ENCODE measurements around the gene ETS1.

Gene ETS1

DNA sequence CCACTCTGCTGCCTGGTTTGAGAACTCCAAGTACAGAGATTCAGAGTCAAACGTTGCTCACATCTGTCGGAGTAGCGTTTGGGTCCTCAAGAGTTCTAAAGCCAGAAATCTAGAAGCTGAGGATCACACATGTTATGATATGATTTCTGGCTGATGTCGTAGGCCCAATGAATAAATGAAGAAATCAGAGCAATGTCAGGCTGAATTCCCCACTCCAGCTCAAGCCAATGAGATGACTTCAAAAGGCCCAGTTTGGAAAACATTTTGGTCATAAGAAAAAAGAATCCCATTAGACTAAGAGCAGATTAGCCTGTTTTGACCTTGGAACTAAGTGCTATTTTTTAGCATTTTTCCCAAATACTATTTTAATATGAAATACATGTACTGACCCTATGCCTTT lies 106.7 kb downstream of the ETS1 start:
- DNase-seq: no peak

- no peak for DNase-seq
Measured at GRCh38 chr11:128480066-128480465, 107.3 kb downstream of the ETS1 start.

GRCh38 chr11:128479144-128479543 lies 108.2 kb downstream of the ETS1 start:
- no peak for DNase-seq

GRCh38 chr11:128478305-128478704 lies 109.1 kb downstream of the ETS1 start:
- DNase-seq: no peak

- DNase-seq: no peak
Measured at GRCh38 chr11:128477811-128478210, 109.5 kb downstream of the ETS1 start.

GRCh38 chr11:128477278-128477677 lies 110.1 kb downstream of the ETS1 start:
- DNase-seq: no peak

DNA sequence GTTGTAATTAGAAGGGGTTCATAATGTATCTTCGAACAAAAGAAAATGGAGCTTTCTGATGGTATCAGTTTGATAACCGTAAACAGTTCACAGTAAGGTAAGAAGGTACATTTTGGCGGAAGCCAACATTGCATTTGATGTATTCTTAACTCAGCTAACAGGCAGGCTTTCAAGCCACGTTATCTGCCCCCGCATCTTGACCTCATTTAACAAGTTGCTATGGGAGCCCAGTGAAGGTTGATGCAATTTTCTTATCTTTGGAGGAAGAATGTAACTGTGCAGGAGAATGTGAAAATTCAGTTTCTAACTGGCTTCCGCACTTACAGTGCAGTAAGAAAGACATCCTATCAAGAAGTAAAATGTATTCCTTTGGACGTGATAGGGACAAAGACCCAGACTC lies 110.6 kb downstream of the ETS1 start:
- no peak for DNase-seq

- no peak for DNase-seq
Measured at GRCh38 chr11:128476049-128476448, 111.3 kb downstream of the ETS1 start.

DNA sequence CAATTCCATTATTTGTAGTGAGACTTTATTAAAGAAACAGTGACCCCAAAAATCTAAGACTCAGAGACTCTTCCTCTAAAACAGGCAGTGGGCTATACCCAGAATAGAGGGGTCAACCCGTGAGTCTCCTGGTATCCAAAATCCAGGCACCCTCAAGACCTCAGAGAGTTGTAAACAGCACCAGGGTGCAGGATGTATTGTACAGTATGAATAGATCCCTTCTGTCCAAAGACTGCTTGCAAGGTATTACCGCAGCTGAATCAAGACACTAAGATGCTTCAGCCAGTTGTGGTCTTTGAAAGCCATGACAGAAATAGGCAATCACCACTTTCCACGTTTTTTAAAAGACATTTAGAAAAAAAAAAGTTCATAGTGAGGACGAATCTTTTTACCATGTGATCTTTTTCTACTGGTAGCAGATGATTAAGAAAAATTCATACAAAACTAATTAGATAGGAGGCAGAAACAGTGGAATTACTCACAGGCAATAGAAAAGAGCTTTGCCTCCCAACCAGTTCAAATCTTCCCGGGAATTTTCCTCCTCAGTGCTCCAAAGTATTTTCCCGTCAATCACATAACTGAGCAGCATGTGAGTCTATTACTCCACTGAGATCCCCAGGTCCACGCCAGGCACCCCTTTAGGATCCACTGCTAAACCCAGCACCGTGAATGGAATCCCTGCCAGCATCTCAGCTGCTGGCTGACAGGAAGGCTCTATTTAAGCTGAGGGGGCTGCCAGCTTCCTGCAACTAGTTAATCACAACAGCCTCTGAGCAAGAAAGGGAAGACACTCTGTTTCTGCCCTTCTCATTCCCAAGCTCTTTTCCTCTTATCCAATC lies 113.1 kb downstream of the ETS1 start:
- DNase-seq: no peak

DNA sequence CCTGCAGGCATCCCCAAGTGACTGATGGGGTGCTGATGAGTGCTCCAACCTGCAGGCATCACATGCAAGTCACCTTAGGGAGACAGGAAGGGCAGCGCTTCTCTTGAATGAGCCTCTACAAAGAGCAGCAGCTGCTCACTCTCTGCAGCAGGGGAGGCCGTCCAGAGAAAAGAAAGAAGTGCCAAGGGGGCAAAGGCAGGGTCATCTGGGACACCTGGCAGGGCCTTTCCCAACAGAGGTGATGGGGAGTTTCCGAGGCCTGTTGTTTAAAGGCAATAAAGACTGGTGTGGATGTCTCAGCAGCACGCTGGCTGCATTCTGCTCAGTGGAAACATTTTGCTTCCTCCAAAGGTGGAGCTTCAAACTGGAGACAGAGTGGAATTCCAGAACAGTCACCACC lies 113.7 kb downstream of the ETS1 start:
- DNase-seq: no peak

GRCh38 chr11:128472128-128473089 lies 114.9 kb downstream of the ETS1 start:
- no peak for DNase-seq

DNA sequence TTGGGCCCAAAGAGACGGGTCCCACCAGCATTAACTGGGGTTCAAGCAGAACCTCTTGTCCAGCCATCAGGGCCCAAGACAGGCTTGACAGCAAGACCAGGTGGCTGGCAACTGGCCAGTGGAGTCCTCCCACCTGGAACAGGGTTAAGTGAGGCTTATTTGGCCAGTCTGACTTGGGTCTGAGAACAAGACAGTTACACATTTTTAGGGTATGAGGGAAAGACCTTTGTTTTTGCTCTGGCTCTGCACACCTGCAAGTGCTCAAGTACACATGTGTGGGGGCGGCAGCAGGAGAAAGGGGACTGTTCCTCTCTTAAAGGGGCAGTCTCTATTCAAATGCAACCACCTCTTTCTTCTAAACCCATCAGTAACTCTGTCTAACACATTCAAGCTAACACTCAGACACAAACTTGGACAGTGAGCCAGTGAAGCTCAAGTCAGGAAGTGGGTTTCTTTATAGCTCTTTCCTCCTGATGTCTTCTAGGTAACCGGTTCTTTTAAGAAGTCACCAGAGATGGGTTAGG lies 116.2 kb downstream of the ETS1 start:
- no peak for DNase-seq

DNA sequence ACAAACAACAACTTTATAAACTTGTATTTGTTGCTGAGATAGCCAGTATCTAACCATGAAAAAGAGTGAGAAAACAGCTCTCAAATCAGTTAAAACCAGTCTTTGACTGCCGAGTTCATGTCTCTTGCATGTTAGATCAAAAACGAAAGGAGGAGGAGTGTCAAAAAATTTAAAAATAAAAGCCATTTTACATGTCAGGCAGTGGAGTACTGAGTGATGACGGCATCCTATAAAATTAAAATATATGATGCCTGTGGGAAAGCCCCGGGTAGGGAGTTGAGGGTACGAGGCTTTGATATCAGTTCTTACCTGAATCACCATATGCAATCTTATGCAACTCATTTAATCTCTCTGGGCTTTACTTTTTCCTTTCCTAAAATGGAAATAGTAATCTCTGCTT lies 117.3 kb downstream of the ETS1 start:
- no peak for DNase-seq

GRCh38 chr11:128469220-128469619 lies 118.1 kb downstream of the ETS1 start:
- DNase-seq: no peak

DNA sequence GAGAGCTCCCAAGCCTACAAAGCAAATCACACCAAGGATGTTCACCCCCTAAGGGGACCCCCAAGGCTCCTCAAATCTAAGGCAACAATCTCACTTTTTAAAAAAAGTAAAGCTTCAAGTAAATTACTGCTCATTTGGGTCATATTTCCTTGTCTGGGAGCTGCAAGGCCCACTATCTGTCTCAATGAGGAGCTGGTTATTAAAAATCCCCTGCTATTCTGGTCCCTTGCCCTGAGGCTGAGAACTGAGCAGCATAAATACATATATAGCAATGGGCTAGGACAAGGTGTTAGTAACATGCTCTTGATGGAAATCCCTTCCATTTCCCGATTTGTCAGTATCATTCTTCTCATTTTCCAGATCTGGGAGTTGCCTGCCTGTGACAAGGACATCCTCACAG lies 119.2 kb downstream of the ETS1 start:
- no peak for DNase-seq

DNA sequence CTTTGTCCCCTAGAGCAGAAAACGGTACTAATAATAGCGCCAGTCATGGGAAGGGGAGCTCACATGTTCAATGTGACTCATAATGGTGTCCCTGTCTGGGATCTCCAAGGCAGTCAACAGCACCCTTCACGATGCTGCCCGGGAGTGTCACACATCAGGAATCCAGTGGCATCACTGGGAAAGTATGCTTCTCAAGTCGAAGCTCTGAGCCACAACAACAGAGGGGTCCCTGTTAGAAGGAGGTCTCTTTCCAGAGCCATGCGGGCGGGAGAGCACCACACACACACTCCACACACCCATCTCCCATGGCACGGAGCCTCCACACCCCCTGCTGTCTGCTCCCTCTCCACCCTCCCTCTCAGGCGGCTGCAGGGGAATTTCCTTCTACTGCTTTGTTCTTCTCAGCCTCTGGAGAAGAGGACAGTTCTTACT lies 119.7 kb downstream of the ETS1 start:
- no peak for DNase-seq

DNA sequence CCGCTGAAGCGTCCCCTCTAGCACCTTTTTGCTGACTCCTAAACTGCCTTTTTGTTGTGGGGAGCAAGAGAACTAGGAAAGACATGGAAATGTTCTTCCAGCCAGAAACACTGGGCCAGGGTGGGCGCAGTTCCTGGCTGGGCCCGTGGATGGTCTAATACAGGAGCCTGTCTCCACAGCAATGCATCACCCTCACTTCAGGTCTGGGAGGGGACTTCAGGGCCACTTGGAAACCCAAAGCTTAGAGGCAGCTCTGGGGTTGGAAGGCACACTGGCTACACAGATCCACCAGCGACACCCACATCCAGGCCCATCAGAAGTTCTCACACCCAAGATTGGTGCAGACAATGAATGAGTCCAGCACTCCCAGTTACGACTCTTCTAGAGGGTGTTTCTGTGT lies 120.3 kb downstream of the ETS1 start:
- no peak for DNase-seq

- no peak for DNase-seq
Measured at GRCh38 chr11:128465946-128466705, 121.2 kb downstream of the ETS1 start.

DNA sequence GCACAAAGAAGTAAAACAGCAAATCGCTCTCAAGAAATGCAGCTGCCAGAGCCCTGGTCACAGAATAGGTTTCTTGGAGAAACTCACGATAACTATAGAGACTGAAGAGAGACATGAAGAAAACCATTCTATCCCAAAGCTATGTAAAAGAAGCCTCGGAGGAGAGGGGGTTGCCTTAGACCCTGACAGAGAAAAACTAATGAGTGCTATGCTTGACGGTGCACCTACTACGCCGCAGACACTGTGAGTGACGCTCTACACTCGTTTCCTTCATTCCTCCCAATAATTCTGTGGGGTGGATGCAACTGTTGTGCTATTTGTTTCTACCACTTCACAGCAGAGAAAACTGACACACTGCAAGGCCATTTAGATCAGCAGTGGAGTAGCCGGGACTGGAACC lies 121.8 kb downstream of the ETS1 start:
- DNase-seq: no peak

DNA sequence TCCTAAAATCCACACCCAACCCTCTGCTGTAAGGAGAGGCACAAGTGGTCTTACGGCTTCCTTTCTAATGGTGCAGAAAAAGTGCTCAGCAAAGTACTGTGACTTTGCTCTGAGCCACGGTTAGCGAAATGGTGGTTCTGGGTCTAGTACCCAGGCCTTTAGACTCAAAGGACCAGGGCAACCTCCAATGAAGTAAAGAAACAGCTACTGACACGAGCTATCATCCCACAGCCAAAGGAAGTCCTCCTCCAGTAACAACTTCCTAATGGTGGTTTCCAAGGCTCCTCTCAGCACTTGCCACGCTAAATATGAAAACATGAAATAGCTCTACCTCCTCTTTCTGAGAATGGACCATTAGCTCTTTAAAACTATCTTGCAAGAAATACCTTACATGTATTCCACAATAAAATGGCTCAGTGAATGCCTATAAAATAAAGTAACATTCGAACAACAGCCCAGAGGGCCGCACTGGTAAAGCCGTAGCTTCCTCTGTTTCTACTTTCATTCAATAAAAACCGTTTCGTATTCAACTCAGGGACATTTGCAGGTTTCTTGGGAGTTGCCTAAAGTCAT lies 122.4 kb downstream of the ETS1 start:
- no peak for DNase-seq

DNA sequence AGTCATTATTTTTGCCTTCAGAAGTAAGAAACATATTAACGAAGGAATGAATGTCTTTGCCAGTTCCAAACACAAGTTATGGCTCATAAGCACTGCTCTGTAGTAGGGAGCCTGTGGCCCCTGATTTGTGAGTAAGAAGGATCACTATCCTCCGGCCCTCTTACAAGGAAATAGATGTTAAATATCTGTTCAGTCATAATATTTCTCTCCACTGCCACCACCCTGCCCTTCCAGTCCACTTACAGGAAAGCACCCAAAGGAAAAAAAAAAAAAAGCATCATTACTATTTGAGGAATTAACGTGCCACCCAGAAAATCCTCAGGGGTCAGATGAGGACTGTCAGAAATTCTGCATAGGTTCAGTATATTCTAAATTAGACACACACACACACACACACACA lies 123.4 kb downstream of the ETS1 start:
- DNase-seq: no peak

- no peak for DNase-seq
Measured at GRCh38 chr11:128463371-128463829, 124.0 kb downstream of the ETS1 start.

All from right kidney (tissue), 1 donor.